ENCODE measurements around the gene ASXL1. TPM values are rescaled to one million over a fixed set of nuclear protein-coding genes. Genes with fewer than 3 reads are reported as not detected.

The ASXL1 gene
- total RNA-seq, 2 experiments from 2014 or later: 155 to 162 TPM

DNA sequence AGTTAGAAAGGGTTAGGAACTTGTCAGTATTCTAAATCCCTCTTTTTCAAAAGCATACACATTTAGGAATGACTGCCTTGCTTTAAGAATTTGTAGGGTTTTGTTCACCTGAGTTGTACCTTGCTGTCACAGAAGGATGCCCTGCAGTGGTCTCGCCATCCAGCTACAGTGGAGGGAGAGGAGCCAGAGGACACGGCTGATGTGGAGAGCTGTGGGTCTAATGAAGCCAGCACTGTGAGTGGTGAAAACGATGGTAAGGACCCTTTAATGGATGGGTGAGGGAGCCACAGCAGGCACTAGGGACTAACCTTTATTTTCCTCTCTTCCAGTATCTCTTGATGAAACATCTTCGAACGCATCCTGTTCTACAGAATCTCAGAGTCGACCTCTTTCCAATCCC, 69.9 kb downstream of the ASXL1 start:
- intact Hi-C loops (cut with micrococcal nuclease): no loop called here
- H3K27ac Mint-ChIP-seq: no peak overlapping the region
- DNase-seq: no peak
- no peaks in the 10 kb centered on the region for H3K27me3 Mint-ChIP-seq (ENCODE audit: low read depth)
- H3K9me3 Mint-ChIP-seq: no peaks in the 10 kb centered on the region
- H3K36me3 Mint-ChIP-seq (ENCODE audit: low read depth): peaks cover 45% of the 10 kb centered on the region
- CTCF ChIA-PET: no interaction called here
- H3K4me1 Mint-ChIP-seq (ENCODE audit: low read depth): no peaks in the 10 kb centered on the region
- H3K4me3 Mint-ChIP-seq: no peak overlapping the region

GRCh38 chr20:32429343-32429742, 71.2 kb downstream of the ASXL1 start:
- peaks cover 55% of the 10 kb centered on the region for H3K36me3 Mint-ChIP-seq (ENCODE audit: low read depth)
- H3K27me3 Mint-ChIP-seq (ENCODE audit: low read depth): no peaks in the 10 kb centered on the region
- H3K4me1 Mint-ChIP-seq (ENCODE audit: low read depth): no peaks in the 10 kb centered on the region
- no peak overlapping the region for H3K4me3 Mint-ChIP-seq
- CTCF ChIA-PET: no interaction called here
- intact Hi-C loops (cut with micrococcal nuclease): no loop called here
- H3K27ac Mint-ChIP-seq: no peak overlapping the region
- H3K9me3 Mint-ChIP-seq: no peaks in the 10 kb centered on the region
- DNase-seq: no peak

DNA sequence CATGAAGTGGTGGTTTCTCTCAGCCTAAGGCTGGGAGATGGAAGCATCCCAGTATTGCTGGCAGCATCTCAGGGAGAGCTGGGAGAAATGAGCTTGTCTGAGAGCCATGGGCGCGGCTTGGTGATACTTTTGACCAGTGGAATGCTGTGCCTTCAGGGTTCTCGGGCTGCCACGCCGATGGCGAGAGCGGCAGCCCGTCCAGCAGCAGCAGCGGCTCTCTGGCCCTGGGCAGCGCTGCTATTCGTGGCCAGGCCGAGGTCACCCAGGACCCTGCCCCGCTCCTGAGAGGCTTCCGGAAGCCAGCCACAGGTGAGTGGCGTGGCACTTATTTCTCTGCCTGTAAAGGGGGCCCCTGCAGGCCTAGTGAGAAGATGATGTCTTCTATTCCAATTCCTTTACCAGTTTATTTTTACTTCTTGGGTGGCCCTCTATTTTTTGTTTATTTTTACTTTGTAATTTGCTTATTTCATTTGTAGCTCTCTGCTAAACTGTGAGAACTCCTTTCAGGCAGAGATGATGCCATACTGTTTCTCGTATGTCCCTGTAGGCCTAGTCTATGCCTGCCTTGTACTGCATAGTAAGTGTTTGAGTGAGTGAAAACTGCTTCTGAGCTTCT, 71.7 kb downstream of the ASXL1 start:
- CTCF ChIA-PET: no interaction called here
- intact Hi-C loops (cut with micrococcal nuclease): no loop called here
- H3K9me3 Mint-ChIP-seq: no peaks in the 10 kb centered on the region
- H3K4me3 Mint-ChIP-seq: no peak overlapping the region
- H3K36me3 Mint-ChIP-seq (ENCODE audit: low read depth): peaks cover 55% of the 10 kb centered on the region
- DNase-seq: no peak
- H3K27me3 Mint-ChIP-seq (ENCODE audit: low read depth): no peaks in the 10 kb centered on the region
- no peak overlapping the region for H3K27ac Mint-ChIP-seq
- H3K4me1 Mint-ChIP-seq (ENCODE audit: low read depth): no peaks in the 10 kb centered on the region

DNA sequence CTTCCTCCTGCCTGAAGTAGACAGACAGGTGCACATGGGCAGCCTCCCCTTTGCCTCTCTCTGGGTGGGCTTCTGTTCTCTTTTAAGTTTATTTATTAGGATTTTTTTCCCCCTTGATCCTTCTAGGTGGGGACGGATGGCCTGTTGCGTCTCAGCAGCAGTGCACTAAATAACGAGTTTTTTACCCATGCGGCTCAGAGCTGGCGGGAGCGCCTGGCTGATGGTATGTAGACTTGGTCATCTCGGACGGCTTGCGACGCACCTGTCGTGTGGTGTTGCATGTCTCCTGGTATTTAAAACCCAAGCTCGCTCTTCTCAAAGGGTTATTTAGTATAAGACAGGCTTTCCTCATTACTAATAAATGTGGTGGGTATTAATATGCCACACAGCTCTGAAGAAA, 73.3 kb downstream of the ASXL1 start:
- Mint-ChIP-seq H3K4me3 (no peak overlapping the region), H3K36me3 (ENCODE audit: low read depth) (peaks cover 52% of the 10 kb centered on the region), H3K27ac (no peak overlapping the region)

GRCh38 chr20:32432277-32432676, 74.1 kb downstream of the ASXL1 start:
- peaks cover 55% of the 10 kb centered on the region for H3K36me3 Mint-ChIP-seq (ENCODE audit: low read depth)

More for the DNA sequence above, 73.3 kb downstream of the ASXL1 start:
- no peaks in the 10 kb centered on the region for H3K27me3 Mint-ChIP-seq (ENCODE audit: low read depth)
- CTCF ChIA-PET: no interaction called here
- intact Hi-C loops (cut with micrococcal nuclease): no loop called here
- H3K4me1 Mint-ChIP-seq (ENCODE audit: low read depth): no peaks in the 10 kb centered on the region
- DNase-seq: no peak
- no peaks in the 10 kb centered on the region for H3K9me3 Mint-ChIP-seq

DNA sequence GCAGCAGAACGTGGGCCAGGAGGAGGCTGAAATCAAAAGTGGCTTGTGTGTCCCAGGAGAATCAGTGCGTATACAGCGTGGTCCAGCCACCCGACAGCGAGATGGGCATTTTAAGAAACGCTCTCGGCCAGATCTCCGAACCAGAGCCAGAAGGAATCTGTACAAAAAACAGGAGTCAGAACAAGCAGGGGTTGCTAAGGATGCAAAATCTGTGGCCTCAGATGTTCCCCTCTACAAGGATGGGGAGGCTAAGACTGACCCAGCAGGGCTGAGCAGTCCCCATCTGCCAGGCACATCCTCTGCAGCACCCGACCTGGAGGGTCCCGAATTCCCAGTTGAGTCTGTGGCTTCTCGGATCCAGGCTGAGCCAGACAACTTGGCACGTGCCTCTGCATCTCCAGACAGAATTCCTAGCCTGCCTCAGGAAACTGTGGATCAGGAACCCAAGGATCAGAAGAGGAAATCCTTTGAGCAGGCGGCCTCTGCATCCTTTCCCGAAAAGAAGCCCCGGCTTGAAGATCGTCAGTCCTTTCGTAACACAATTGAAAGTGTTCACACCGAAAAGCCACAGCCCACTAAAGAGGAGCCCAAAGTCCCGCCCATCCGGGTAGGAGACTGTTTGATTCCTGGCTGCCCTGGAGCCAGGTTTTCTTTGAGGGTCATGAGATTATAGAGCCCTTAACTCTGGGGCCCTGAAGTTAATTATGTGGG, 75.3 kb downstream of the ASXL1 start:
- Mint-ChIP-seq H3K36me3 (ENCODE audit: low read depth) (peaks cover 51% of the 10 kb centered on the region), H3K27me3 (ENCODE audit: low read depth) (no peaks in the 10 kb centered on the region), H3K4me1 (ENCODE audit: low read depth) (peaks cover 1% of the 10 kb centered on the region), H3K4me3 (no peak overlapping the region), H3K27ac (no peak overlapping the region), H3K9me3 (no peaks in the 10 kb centered on the region)
- intact Hi-C loops (cut with micrococcal nuclease): no loop called here
- CTCF ChIA-PET: no interaction called here
- no peak for DNase-seq

More at GRCh38 chr20:32432277-32432676, 74.1 kb downstream of the ASXL1 start:
- CTCF ChIA-PET: no interaction called here
- Mint-ChIP-seq H3K4me3 (no peak overlapping the region), H3K9me3 (no peaks in the 10 kb centered on the region), H3K27ac (no peak overlapping the region), H3K27me3 (ENCODE audit: low read depth) (no peaks in the 10 kb centered on the region), H3K4me1 (ENCODE audit: low read depth) (no peaks in the 10 kb centered on the region)
- intact Hi-C loops (cut with micrococcal nuclease): no loop called here
- DNase-seq: no peak

DNA sequence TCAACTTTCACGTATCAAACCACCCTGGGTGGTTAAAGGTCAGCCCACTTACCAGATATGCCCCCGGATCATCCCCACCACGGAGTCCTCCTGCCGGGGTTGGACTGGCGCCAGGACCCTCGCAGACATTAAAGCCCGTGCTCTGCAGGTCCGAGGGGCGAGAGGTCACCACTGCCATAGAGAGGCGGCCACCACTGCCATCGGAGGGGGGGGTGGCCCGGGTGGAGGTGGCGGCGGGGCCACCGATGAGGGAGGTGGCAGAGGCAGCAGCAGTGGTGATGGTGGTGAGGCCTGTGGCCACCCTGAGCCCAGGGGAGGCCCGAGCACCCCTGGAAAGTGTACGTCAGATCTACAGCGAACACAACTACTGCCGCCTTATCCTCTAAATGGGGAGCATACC, 76.3 kb downstream of the ASXL1 start:
- H3K4me1 Mint-ChIP-seq (ENCODE audit: low read depth): peaks cover 1% of the 10 kb centered on the region
- peaks cover 46% of the 10 kb centered on the region for H3K36me3 Mint-ChIP-seq (ENCODE audit: low read depth)
- no peaks in the 10 kb centered on the region for H3K9me3 Mint-ChIP-seq
- no peak for DNase-seq
- CTCF ChIA-PET: no interaction called here
- intact Hi-C loops (cut with micrococcal nuclease): no loop called here
- H3K27ac Mint-ChIP-seq: no peak overlapping the region
- no peaks in the 10 kb centered on the region for H3K27me3 Mint-ChIP-seq (ENCODE audit: low read depth)
- no peak overlapping the region for H3K4me3 Mint-ChIP-seq

DNA sequence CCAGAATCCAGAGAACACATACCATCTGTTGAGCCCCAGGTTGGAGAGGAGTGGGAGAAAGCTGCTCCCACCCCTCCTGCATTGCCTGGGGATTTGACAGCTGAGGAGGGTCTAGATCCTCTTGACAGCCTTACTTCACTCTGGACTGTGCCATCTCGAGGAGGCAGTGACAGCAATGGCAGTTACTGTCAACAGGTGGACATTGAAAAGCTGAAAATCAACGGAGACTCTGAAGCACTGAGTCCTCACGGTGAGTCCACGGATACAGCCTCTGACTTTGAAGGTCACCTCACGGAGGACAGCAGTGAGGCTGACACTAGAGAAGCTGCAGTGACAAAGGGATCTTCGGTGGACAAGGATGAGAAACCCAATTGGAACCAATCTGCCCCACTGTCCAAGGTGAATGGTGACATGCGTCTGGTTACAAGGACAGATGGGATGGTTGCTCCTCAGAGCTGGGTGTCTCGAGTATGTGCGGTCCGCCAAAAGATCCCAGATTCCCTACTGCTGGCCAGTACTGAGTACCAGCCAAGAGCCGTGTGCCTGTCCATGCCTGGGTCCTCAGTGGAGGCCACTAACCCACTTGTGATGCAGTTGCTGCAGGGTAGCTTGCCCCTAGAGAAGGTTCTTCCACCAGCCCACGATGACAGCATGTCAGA, 77.4 kb downstream of the ASXL1 start:
- H3K27me3 Mint-ChIP-seq (ENCODE audit: low read depth): no peaks in the 10 kb centered on the region
- H3K36me3 Mint-ChIP-seq (ENCODE audit: low read depth): peaks cover 45% of the 10 kb centered on the region
- no peak for DNase-seq
- CTCF ChIA-PET: no interaction called here
- no peaks in the 10 kb centered on the region for H3K9me3 Mint-ChIP-seq
- intact Hi-C loops (cut with micrococcal nuclease): no loop called here
- no peak overlapping the region for H3K27ac Mint-ChIP-seq
- H3K4me1 Mint-ChIP-seq (ENCODE audit: low read depth): peaks cover 1% of the 10 kb centered on the region
- no peak overlapping the region for H3K4me3 Mint-ChIP-seq

DNA sequence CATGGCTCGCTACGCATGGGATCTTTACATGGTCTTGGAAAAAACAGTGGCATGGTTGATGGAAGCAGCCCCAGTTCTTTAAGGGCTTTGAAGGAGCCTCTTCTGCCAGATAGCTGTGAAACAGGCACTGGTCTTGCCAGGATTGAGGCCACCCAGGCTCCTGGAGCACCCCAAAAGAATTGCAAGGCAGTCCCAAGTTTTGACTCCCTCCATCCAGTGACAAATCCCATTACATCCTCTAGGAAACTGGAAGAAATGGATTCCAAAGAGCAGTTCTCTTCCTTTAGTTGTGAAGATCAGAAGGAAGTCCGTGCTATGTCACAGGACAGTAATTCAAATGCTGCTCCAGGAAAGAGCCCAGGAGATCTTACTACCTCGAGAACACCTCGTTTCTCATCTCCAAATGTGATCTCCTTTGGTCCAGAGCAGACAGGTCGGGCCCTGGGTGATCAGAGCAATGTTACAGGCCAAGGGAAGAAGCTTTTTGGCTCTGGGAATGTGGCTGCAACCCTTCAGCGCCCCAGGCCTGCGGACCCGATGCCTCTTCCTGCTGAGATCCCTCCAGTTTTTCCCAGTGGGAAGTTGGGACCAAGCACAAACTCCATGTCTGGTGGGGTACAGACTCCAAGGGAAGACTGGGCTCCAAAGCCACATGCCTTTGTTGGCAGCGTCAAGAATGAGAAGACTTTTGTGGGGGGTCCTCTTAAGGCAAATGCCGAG, 78.2 kb downstream of the ASXL1 start:
- Mint-ChIP-seq H3K4me1 (ENCODE audit: low read depth) (peaks cover 1% of the 10 kb centered on the region), H3K36me3 (ENCODE audit: low read depth) (peaks cover 39% of the 10 kb centered on the region), H3K4me3 (no peak overlapping the region), H3K27ac (peak overlapping the region; percentile 67), H3K9me3 (no peaks in the 10 kb centered on the region), H3K27me3 (ENCODE audit: low read depth) (no peaks in the 10 kb centered on the region)
- no peak for DNase-seq
- intact Hi-C loops (cut with micrococcal nuclease): no loop called here
- CTCF ChIA-PET: no interaction called here

- H3K27ac Mint-ChIP-seq: no peak overlapping the region
- DNase-seq: no peak
- intact Hi-C loops (cut with micrococcal nuclease): no loop called here
- CTCF ChIA-PET: no interaction called here
- H3K36me3 Mint-ChIP-seq (ENCODE audit: low read depth): peaks cover 36% of the 10 kb centered on the region
- H3K9me3 Mint-ChIP-seq: no peaks in the 10 kb centered on the region
- H3K27me3 Mint-ChIP-seq (ENCODE audit: low read depth): no peaks in the 10 kb centered on the region
- peaks cover 1% of the 10 kb centered on the region for H3K4me1 Mint-ChIP-seq (ENCODE audit: low read depth)
- H3K4me3 Mint-ChIP-seq: no peak overlapping the region
Measured at GRCh38 chr20:32436968-32437367, 78.8 kb downstream of the ASXL1 start.

DNA sequence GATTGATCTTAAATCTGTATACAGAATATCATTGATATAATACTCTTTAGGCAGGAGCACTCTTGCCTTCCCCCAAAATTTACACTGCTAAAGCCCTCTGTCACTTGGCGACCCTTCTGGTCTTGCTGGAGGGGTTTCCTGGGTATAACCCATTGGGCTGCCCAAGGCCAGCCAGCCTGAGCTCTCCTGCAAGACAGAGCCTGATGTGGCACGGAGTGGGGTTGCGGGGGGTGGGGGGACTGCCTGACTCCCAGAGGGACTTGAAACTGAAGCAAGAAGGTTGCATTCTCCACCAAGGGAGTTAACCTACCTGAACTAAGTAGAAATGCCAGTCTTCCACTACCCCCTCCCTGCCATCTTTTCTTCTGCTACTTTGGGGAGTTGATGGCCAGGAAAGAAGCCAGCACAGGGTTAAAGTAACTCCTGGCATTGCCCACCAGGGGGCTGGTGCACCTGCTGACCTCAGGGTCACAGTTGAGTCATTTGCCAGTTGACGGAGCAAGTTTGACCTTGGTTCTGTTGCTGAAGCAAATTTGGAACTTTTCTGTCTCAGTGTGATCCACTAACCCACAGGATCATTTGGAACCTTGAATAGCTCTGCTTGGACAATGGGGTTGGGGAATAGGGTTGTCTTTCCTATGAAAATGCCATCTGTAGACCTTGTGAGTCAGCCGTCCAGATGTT, 79.4 kb downstream of the ASXL1 start:
- intact Hi-C loops (cut with micrococcal nuclease): no loop called here
- Mint-ChIP-seq H3K36me3 (ENCODE audit: low read depth) (peaks cover 35% of the 10 kb centered on the region), H3K27me3 (ENCODE audit: low read depth) (no peaks in the 10 kb centered on the region), H3K9me3 (no peaks in the 10 kb centered on the region), H3K4me1 (ENCODE audit: low read depth) (peaks cover 1% of the 10 kb centered on the region), H3K27ac (no peak overlapping the region), H3K4me3 (no peak overlapping the region)
- CTCF ChIA-PET: no interaction called here
- peak; percentile 33 for DNase-seq

- Mint-ChIP-seq H3K4me3 (no peak overlapping the region), H3K27me3 (ENCODE audit: low read depth) (no peaks in the 10 kb centered on the region), H3K9me3 (no peaks in the 10 kb centered on the region), H3K4me1 (ENCODE audit: low read depth) (peaks cover 3% of the 10 kb centered on the region), H3K36me3 (ENCODE audit: low read depth) (peaks cover 26% of the 10 kb centered on the region), H3K27ac (peak overlapping the region; percentile 20)
- CTCF ChIA-PET: no interaction called here
- intact Hi-C loops (cut with micrococcal nuclease): no loop called here
- DNase-seq: peak; percentile 4
Measured at GRCh38 chr20:32438331-32438858, 80.3 kb downstream of the ASXL1 start.

Data from activated naive CD4-positive, alpha-beta T cell treated with anti-CD3 and anti-CD28 coated beads for 36 hours (primary cell).